MCF 10A (cell line): ENCODE results near the gene ADM2. TPM values are rescaled to one million over a fixed set of nuclear protein-coding genes. Genes with fewer than 3 reads are reported as not detected.
A peak's percentile ranks its signal among the peaks of the same experiment; 100 is the strongest.

Experiments used
- BruUV-seq: library from RNA; stranded (reverse); fragments of 400-500 nt; replicated peaks from 2 replicates; lab custom pipeline; 2021; lab: Mats Ljungman, UMichigan
- CTCF ChIA-PET: fragments of 300-600 bp; sonication (Branson Sonifier 250); formaldehyde crosslinking; extraction: SDS; loops from one replicate; lab custom pipeline; 2021; ENCODE audit warnings: antibody characterized with exemption, inconsistent platforms; lab: Yijun Ruan, JAX
- POLR2A ChIA-PET: fragments of 300-600, 350-650 bp; sonication (Branson Sonifier 250); formaldehyde crosslinking; extraction: SDS; loops from one replicate; lab custom pipeline; 2020; ENCODE audit warnings: antibody characterized with exemption, inconsistent platforms; lab: Yijun Ruan, JAX
- DNase-seq: peaks from one replicate; pipeline ENCODE4 v3.0.0-alpha.2; 2018; ENCODE audit not compliant: unreplicated experiment
- H3K27ac Mint-ChIP-seq: one replicate; pipeline ENCODE4 v1.8.0; 2022; ENCODE audit warnings: mild to moderate bottlenecking, low read depth, mixed read lengths; ENCODE audit not compliant: unreplicated experiment
- H3K27me3 Mint-ChIP-seq: one replicate; pipeline ENCODE4 v1.8.0; 2022; ENCODE audit warnings: mixed read lengths; ENCODE audit not compliant: insufficient read depth, unreplicated experiment
- H3K36me3 Mint-ChIP-seq: one replicate; pipeline ENCODE4 v1.8.0; 2022; ENCODE audit warnings: mild to moderate bottlenecking, moderate library complexity, mixed read lengths; ENCODE audit not compliant: insufficient read depth, unreplicated experiment
- H3K4me1 Mint-ChIP-seq: one replicate; pipeline ENCODE4 v1.8.0; 2022; ENCODE audit warnings: mixed read lengths; ENCODE audit not compliant: insufficient read depth, unreplicated experiment
- H3K4me3 Mint-ChIP-seq: one replicate; pipeline ENCODE4 v1.8.0; 2022; ENCODE audit warnings: mild to moderate bottlenecking, moderate library complexity, mixed read lengths; ENCODE audit not compliant: unreplicated experiment
- H3K9me3 Mint-ChIP-seq: one replicate; pipeline ENCODE4 v1.8.0; 2022; ENCODE audit warnings: mixed read lengths; ENCODE audit not compliant: unreplicated experiment
- CTCF ChIP-seq: fragments of 200-600 bp; IDR thresholded peaks from one replicate; pipeline ENCODE4 v1.8.0; 2022; ENCODE audit warnings: antibody characterized with exemption, mild to moderate bottlenecking; ENCODE audit not compliant: unreplicated experiment
- intact Hi-C: fragments of 100-400 bp; cut with micrococcal nuclease; formaldehyde crosslinking; loops from 2 replicates; pipeline ENCODE4 v1.14.1; 2022
- total RNA-seq: library from RNA; stranded (reverse); gene quantifications from 2 replicates; pipeline ENCODE4 v1.2.3, GENCODE V29; 2022

Gene ADM2
- total RNA-seq, 1 experiment from 2014 or later: 39.7 TPM

GRCh38 chr22:50443801-50444625 lies 37.3 kb upstream of the ADM2 start:
- H3K9me3 Mint-ChIP-seq: no peaks in the 10 kb centered on the region
- no peak for DNase-seq
- H3K27ac Mint-ChIP-seq: no peak overlapping the region
- H3K36me3 Mint-ChIP-seq: peaks cover 77% of the 10 kb centered on the region
- ChIA-PET POLR2A (interaction anchor here (0.6 to 1.4 kb wide), 5 partner anchors 8 to 177 kb away, joined by 3 to 5 read pairs (median 3); no protein-coding TSS in a partner anchor), CTCF (interaction anchor here (0.6 to 1.2 kb wide), 3 partner anchors 26 to 197 kb away, joined by 3 to 4 read pairs (median 3); no protein-coding TSS in a partner anchor)
- H3K4me1 Mint-ChIP-seq: no peaks in the 10 kb centered on the region
- intact Hi-C loops: loop anchor here (1.0 kb wide), 1 partner anchor 54 kb away; no protein-coding TSS in a partner anchor
- no TSS peak for BruUV-seq
- H3K4me3 Mint-ChIP-seq: no peak overlapping the region
- H3K27me3 Mint-ChIP-seq: no peaks in the 10 kb centered on the region
- no peak for TF ChIP-seq CTCF

- ChIA-PET CTCF (interaction anchor here (1.2 kb wide), 1 partner anchor 25 kb away, joined by 4 read pairs; no protein-coding TSS in a partner anchor), POLR2A (interaction anchor here (0.6 to 1.4 kb wide), 3 partner anchors 9 to 177 kb away, joined by 3 to 5 read pairs (median 4); no protein-coding TSS in a partner anchor)
- H3K36me3 Mint-ChIP-seq: peaks cover 82% of the 10 kb centered on the region
Measured at GRCh38 chr22:50444663-50445062, 36.7 kb upstream of the ADM2 start.

GRCh38 chr22:50445071-50445879 lies 36.1 kb upstream of the ADM2 start:
- Mint-ChIP-seq H3K4me3 (no peak overlapping the region), H3K4me1 (no peaks in the 10 kb centered on the region), H3K36me3 (peaks cover 81% of the 10 kb centered on the region), H3K27ac (peak overlapping the region; percentile 35), H3K9me3 (no peaks in the 10 kb centered on the region), H3K27me3 (no peaks in the 10 kb centered on the region)
- no peak for DNase-seq
- CTCF ChIA-PET: interaction anchor here (1.2 kb wide), 1 partner anchor 25 kb away, joined by 4 read pairs; no protein-coding TSS in a partner anchor
- TF ChIP-seq CTCF: no peak
- BruUV-seq: no TSS peak
- intact Hi-C loops: no loop called here
- POLR2A ChIA-PET: interaction anchor here (0.7 to 1.1 kb wide), 3 partner anchors 10 to 177 kb away, joined by 3 to 4 read pairs (median 3); no protein-coding TSS in a partner anchor

More at GRCh38 chr22:50444663-50445062, 36.7 kb upstream of the ADM2 start:
- H3K27ac Mint-ChIP-seq: no peak overlapping the region
- peak; percentile 37 for DNase-seq
- no TSS peak for BruUV-seq
- TF ChIP-seq CTCF: no peak
- no peaks in the 10 kb centered on the region for H3K4me1 Mint-ChIP-seq
- no peaks in the 10 kb centered on the region for H3K9me3 Mint-ChIP-seq
- H3K27me3 Mint-ChIP-seq: no peaks in the 10 kb centered on the region
- intact Hi-C loops: loop anchor here (1.0 kb wide), 1 partner anchor 54 kb away; no protein-coding TSS in a partner anchor
- H3K4me3 Mint-ChIP-seq: no peak overlapping the region
